Amniotic epithelial cell (primary cell): ENCODE data around the gene MXRA7.
"Not testable (repeated sequence)": the region's sequence is repeated elsewhere in the genome, so short reads cannot be mapped to it uniquely, and the experiment has no call there.

Experiments
- DNase-seq: peaks from one replicate; pipeline ENCODE4 v3.0.0-alpha.2; 2010; ENCODE audit warnings: low read depth

Gene MXRA7

DNA sequence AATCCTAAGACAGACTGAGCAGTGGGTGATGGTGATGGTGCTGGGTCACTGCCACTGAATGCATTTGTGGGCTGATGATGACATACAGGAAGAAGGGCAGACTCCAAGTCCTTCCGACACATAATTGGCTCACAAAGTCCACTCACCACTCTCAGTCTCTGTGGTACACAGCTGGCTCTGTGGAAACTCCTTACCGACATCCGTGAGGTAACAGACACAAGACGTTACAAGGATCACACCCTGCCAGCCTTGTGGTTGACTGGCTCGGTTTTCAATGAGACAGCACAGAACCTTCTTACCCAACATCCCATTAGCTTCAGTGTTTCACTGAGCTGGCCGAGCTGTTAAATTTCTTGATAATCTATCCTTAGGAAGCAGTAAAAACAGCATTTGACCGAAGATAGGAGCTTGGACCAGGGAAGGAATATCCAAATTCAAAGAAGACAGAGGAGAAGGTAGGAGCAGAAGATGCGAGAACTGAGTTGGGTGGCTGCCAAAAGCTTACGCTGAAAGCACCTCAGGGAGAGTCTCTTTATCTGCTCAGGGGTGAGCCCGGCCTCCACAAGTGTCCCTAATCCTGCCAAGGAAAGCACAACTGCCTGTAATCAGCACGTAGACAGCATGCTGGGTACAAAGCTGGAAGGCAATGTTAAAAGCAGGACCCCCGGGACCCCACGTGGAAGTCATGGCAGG, 5.5 kb upstream of the MXRA7 start:
- peak; percentile 100 for DNase-seq

DNA sequence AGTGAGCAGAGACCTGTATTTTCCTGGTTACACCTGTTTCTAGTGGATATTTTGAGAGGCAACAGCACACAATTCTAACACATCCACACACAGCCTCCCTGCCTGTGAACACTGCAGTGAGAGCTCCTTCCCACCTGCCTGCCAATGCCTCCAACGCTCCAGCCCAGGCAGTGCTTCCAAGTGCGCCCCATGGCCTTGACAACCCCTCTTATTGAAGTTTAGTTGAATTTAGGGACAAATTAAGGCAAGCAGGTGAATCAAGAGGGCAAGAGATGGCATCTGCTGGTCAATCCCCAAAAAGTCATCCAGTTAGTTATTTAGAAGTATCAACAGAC, 4.7 kb upstream of the MXRA7 start:
- no peak for DNase-seq

DNA sequence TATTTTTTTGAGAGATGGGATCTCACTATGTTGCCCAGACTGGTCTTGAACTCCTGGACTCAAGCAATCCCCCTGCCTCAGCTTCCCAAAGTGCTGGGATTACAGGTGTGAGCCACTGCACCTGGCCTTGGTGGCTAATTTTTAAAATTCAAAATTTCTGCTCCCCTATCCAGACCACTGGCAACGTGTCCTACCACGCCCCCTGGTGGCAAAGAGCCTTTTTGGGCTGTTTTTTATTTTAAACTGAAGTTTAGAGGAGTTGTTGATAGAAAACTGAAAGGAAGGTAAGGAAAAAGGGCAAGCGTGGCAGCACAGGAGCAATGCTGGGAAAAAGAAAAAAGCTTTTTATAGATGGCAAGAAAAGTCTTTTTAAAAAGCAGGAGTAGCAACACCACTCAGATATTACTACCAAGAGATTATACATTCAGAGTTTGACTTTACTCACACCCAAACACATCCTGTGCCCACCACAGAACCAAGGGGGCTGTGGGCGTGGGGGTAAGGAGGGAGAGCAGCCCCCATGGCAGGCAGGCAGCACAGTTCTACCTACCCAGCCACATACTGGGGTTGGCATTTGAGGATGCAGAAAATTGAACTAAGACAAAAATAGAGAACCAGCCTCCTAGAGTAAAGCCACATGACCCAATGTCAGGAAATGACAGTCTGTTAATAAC, 4.2 kb upstream of the MXRA7 start:
- DNase-seq, result no peak

DNA sequence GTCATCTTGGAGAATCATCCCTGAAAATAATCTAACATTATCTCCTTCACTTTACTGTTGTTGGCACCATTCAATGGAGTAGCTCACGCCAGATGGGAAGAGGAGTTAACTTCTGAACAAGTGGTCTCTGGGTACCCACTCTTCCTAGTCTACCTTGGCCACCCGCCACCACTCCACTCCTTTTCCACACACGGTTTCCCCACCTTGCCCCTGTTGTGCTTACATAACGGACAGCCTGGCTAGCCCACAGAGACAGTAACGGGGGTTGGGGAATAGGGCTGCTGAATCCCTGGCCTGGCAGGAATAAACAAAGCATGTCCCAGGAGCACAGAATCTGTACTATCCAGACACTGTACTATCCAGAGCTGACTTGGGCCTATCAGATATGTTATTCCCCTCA, 3.6 kb upstream of the MXRA7 start:
- DNase-seq, result no peak

DNA sequence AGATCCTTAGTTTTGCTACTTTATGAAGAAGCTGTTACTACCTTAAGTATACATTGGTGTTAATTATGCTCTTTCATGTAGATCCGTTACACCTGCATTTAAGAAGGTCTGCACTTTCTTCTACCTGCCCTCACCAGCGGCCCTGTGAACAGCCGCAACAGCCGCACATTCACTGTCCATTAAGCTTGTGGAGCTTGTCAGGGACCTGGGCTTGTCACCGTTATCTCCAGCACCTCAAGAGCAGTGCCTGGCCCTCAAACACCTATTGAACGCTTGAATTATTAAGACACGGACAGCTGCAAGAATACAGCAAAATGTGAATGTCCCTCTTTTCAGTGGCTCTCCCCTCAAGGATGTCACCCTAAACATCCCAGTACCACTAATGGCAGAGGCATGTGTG, 3.0 kb upstream of the MXRA7 start:
- no peak for DNase-seq

DNA sequence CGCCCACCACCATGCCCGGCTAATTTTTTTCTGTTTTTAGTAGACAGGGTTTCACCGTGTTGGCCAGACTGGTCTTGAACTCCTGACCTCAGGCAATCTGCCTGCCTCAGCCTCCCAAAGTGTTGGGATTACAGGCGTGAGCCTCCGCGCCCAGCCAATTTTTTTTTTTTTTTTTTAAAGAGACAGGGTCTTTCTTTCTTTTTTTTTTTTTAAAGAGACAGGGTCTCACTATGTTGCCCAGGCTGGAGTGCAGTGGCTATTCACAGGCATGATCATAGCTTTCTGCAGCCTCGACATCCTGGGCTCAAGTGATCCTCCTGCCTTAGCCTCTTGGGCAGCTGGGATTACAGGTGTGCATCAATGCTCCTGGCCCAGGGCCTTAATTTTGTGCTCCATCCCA, 1.6 kb upstream of the MXRA7 start:
- DNase-seq, result not testable (repeated sequence)

DNA sequence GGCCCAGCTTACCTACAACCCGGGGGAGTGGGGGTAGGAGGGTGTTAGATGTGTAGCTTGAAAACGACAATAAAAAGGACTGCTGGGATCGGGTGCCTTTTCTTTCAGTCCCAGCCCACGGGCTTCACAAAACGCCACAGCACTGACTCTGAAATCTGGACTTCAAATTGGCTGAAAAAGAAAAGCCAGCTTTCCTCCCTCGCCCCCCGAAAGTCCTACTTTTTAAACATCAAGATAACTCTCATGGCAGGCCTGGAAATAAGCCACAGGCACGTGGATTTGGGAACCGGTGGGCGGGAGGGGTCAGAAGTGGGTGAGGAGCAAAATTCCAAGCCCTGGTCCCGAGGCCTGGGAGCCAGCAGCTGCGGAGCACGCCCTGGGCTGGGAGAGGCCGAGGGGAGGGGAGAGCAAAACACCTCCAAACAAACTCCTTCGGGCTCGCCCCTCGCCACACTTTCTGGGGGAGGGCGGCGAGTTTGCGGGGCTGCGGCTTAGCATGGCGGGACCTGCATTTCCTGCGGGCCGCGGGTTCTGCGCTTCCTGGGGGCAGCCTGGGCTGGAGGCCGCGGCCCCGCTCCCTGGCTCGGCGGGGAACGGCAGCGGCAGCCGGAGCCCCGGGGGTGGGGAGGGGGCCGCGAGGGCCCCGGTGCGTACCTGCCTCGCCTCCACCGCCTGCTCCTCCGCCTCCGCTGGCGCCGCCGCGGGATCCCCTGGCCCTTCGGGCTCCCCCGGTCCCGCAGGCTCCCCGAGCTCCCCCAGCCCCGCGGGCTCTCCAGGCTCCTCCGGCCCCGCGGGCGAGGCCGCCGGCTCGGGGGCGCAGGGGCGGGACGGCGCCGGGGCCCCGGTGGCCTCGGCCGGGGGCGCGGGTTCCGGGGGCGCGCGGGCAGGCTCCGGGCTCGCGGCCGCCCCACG, 558 bp downstream of the MXRA7 start:
- DNase-seq, result not testable (repeated sequence)

DNA sequence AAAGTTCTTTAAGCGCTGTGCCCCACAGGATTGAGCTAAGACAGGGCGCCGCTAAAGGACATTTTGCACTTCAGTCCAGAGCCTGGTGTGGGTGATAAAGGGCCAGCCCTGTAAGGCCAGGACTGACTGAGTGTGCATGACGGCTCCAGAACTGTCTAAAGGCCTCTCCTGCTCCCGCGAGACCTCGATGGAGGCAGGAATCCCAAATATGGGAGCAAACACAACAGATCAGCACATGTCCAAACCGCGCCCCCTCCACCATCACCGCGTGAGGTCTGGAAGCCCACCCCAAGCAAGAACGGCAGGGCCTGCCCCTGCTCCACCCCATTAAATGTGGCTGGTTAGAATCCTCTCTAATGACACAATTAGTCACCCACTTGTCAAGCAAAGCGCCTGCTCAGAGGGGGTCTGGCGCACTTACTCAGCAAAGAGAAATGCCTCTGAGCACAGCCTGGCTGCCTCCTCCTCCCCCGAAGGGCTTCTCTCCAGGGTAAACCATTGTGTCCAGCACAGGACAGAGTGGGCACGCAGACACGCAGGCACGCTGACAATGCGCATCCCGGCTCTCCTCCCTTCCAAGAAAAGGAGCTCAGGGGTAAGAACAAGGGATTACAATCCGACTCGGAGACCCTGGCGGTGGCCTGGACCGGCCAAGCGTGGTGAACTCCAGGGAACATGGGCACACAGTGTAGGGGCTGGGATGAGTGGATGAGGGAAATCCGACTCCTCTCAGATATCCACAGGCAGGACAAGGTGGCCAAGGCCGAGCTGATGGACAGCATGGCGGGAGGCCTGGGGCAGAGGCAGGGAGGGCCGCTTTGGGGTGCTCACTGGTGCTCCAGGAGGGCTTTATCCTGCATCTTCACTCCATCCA, 1.5 kb downstream of the MXRA7 start:
- peak; percentile 90 for DNase-seq

DNA sequence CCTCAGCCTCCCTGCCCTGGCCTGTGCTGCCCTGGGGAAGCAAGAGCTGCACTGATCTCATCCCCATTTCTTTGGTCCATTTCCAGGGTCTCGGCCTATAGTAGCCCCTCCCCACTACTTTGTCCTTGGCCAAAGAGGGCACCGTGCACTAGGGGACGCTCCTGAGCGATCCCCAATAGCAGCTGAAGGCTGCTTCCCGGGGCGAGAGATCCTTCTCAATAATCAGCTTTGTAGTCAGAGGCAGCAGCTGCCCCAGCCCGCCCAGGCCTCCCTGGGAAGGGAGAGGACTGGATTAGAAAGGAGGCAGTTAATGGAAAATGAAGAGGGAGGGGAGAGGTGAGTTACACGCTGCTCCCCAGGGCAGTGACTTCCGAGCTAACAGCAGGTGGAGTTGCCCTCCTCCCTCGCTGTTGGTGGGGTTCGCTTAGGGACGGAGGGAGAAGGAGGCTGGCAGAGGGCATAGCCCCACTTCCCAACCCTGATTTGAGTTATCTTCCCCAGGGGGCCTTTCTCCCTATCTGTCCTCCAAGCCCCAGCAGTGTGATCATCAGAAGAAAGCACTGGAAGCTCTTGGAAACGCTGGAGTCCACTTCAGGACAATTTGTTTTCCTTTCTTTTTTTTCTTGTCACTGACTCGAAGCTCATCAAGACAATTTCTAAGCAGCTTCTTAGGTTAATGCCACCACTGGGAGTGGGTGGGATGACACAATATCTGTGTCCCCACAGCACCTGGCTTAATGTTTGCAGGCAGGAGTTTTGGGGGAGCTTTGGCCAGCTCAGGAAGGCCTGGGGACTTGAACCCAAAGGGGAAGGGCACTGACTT, 2.6 kb downstream of the MXRA7 start:
- DNase-seq, result no peak

DNA sequence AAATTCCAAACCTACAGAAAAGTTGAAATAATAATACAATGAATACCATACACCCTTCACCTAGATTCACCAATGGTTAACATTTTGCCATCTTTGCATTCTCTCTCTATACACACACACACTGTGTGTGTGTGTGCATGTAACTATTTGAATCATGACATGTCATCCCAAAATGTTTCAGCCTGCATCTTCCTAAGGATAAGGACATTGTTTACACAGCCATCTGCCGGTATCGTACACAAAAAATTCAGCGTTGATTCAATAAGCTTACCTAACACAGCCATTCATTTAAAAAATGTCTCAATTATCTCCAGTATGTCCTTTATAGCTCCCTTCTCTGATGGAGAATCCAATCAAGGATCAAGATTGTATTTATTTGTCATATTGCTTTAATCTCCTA, 3.9 kb downstream of the MXRA7 start:
- no peak for DNase-seq

DNA sequence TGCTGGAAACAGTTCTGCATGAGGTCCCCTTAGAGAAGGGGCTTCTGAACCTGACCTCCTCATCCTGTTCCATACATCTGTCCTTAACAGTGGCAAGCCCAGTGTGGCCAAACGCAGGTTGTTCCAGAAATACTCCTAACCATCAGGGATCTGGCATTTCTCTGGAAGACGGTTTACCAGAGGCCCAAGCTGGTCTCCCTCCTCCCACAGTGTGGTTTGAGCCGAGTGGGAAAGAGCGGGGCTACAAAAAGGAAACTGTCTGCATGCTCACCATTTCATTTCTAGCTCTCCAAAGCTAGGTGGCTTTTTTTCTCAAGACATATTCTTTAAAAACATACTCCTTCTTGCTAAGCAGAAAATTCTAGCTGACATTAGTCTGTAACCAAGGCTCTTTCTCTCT, 6.0 kb downstream of the MXRA7 start:
- peak; percentile 64 for DNase-seq

DNA sequence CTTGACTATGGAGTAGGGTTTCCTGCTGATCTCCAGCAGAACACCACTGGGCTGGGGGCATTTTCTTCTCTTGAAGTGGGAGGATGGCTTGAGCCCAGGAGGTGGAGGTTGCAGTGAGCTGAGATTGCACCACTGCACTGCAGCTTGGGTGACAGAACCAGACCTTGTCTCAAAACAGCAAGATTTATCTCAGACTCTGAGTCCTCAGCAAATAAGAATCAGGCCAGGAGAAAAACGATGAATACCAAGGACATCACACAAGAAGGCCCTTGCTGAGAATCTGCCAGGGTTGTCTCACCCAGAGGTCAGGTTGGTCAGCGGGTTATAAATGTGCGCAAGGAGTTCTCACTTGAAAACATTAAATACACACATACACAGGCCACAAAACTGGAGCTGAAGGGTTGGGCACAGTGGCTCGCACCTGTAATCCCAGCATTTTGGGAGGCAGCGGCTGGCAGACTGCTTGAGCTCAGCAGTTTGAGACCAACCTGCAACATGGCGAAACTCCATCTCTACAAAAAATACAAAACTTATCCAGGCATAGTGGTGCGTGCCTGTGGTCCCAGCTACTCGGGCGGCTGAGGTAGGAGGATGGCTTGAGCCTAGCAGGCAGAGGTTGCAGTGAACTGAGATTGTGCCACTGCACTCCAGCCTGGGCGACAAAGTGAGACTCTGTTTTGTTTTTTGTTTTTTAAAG, 7.7 kb downstream of the MXRA7 start:
- peak; percentile 56 for DNase-seq

DNA sequence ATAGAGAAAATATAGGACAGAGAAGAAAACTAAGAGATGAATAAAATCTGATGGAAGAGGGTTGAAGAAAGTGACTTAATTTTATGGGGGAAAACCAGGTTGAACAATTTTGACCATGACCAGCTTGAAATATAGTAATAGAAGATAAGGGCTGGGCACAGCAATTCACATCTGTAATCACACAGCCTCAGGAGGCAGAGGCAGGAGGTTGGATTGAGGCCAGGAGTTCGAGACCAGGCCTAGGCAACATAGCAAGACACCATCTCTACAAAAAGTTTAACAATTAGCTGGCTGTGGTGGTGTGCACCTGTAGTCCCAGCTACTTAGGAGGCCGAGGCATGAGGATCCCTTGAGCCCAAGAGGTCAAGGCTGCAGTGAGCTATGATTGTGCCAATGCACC, 8.7 kb downstream of the MXRA7 start:
- no peak for DNase-seq

DNA sequence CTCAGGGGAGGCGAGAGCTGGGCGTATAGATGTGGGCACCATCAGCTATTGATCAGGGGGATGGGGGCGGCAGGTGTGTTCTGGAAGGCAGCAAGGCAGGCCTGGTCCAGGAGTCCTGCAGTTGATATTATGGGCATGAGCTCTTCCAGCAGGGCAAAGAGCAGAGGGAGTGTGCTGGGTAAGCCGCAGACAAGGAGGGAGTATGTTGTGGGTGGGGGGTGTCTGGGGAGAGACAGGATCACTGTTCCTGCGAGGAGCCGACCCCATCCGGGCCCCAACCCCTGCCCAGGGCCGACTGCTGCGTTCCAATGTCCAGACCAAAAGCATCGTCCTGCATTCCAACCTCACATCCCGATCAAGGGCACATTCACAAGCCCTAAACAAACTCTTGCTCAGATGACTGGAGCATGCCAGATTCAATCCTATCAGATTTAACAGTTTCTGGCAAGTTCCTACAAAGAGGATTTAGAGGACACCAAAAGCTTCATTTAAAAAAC, 9.2 kb downstream of the MXRA7 start:
- DNase-seq, result peak; percentile 43

DNA sequence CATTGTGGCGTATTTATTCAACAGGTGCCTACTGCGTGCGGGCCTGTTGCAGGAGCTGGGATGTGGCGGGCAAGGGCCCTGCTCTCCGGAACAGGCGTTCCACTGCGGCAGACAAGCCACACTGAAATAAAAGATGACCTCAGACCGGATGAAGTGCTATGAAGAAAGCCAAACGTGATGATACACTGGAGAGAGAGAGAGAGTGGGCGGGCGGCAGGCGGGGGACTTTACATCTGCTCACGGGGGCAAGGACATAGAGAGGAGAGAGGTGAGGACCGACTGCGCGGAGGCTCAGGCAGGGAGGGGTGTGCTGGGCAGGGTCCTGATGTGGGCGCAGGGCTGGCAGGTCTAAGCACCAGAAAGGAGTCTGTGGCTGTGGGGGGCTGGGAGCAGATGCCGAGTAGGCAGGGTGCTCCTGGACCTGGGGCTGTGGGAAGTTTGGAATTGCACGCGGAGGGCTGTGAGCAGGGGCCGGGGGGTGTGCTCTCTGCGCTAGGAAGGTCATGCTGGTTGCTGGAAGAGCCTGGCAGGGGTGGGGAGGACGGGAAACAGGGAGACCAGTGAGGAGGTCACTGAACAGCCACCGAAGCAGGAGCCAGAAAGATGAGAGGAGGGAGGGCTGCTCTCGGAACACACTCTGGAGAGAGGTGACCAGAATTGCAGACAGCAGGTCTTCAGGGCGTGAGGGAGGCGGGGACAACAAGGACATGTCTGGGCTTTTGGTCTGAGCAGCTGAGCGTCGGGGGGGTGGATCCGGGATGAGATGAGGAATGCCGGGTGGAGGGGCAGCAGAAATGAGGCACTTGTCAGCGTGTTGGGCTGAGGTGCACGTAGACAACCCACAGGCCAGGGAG, 9.9 kb downstream of the MXRA7 start:
- peak; percentile 80 for DNase-seq

DNA sequence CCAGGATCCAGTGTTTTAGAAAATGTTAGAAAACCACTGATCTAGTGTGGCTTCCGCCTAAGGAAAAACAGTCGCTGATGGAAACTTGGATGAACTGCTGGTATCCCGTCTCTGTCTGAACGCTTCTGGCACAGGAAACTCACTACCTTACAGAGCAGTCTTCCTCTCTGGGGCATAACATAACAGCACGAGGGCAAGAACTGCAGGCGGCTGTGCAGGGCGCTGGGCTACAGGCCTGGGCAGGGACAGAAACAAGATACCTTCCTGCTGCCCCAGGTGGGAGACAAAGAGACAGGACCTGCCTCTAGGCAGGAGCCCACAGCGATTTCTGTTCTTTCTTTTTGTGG, 10.5 kb downstream of the MXRA7 start:
- no peak for DNase-seq

DNA sequence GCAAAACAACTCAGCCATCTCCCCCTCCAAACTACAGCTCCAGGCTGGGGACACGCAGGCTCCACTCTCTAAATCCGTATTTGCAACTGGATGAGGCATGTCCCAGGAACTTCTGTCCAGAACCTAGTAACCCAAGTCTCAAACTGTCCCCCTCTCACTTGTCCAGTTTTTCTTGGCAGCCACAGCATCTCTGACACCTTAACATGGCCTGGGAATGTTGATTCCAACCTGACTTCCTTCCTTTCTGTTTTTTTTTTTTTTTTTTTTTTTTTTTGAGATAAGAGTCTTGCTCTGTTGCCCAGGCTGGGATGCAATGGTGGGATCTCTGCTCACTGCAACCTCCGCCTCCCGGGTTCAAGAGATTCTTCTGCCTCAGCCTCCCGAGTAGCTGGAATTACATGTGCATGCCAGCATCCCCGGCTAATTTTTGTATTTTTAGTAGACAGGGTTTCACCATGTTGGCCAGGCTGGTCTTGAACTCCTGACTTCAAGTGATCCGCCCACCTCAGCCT, 12.2 kb downstream of the MXRA7 start:
- not testable (repeated sequence) for DNase-seq

DNA sequence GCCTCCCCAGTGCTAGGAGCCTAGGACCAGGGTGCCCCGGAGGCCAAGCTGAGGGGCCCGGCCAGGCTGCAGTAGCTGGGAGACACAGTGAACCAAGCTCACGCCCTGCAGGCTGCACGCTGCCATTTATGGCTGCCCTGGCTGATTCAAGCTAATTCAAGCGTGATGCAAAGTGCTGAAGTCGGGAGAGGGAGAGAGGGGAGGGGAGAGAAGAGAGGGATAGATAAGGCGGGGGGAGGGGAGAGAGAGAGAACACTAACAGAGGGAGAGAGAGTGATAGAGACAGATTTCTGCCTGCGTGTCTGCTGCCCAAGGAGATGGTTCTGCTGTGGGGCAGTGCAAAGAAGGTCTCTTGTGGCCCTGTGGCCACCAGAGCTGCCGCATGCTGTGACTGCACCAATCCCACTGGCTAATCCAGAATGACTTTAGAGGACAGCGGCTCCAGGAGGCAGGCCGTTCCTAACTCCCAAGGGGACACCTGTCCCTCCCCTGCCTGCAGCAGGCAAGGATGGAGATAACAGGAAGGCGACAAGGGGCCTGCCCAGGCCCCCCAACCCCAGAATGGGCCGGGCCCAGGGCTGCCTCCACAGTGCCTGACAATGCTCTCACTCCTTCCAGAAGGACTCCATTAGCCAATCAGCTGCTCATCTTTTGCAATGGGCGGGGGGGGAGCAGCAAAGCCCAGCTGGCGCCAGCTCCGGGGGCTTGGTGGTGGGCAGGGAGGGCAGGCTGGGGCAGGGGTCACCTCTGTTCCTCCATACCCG, 12.9 kb downstream of the MXRA7 start:
- DNase-seq, result peak; percentile 90
